BJ (cell line): ENCODE results near the gene FAM163A. TPM values are rescaled to one million over a fixed set of nuclear protein-coding genes. Genes with fewer than 3 reads are reported as not detected.

Experiments
- CTCF ChIA-PET: fragments of 350-600 bp; formaldehyde crosslinking; extraction: SDS; loops from one replicate; lab custom pipeline; 2021; ENCODE audit warnings: antibody characterized with exemption, inconsistent platforms; lab: Yijun Ruan, JAX
- POLR2A ChIA-PET: fragments of 300-600 bp; sonication (Branson Sonifier 250); formaldehyde crosslinking; extraction: SDS; loops from one replicate; lab custom pipeline; 2021; ENCODE audit warnings: antibody characterized with exemption; lab: Charles Lee
- DNase-seq: peaks from one replicate; pipeline ENCODE4 v3.0.0-alpha.2; 2011; ENCODE audit warnings: low read depth
- H3K27me3 ChIP-seq: 2 replicates; pipeline ENCODE4 v1.6.0; 2011; ENCODE audit warnings: low read length; ENCODE audit not compliant: control insufficient read depth, insufficient read depth
- H3K36me3 ChIP-seq: 2 replicates; pipeline ENCODE4 v1.5.1; 2011; ENCODE audit warnings: low read length; ENCODE audit not compliant: control insufficient read depth, insufficient read depth
- H3K4me3 ChIP-seq: 2 replicates; pipeline ENCODE4 v1.5.1; 2011; ENCODE audit warnings: low read depth, mild to moderate bottlenecking, control low read depth, low read length
- polyA plus RNA-seq: library from polyadenylated mRNA; depleted of rRNA; stranded (reverse); fragments of >200 nt; gene quantifications from 2 replicates; pipeline ENCODE4 v1.2.3, GENCODE V29; 2011
- TF ChIP-seq, protein P1 (sequence below): IDR thresholded peaks from 2 replicates; pipeline ENCODE4 v1.5.1; 2011; ENCODE audit warnings: low read depth, mild to moderate bottlenecking, control low read depth, inconsistent platforms, low read length, moderate library complexity; ENCODE audit not compliant: insufficient read depth

Gene FAM163A
- polyA plus RNA-seq, 1 experiment, result not detected

DNA sequence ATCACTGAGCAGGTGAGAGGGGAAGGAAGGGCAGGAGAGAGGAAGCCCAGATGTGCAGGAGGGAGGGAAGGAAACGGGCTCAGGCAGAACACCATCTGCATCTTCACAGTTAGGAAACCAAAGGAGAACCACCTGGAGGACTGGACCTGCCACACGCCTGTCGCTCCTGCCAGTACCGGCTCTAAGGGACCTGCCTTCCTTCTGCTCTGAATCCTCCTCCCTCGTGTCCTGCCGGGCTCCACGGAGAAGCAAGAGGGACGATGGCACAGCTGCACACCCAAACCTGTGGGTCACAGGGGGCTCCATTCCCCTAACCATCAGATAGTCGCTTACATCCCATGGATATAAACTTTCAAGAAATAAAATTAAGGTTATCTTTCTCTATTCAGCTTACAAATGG is 78.4 kb downstream of the FAM163A start:
- no peak overlapping the region for H3K4me3 ChIP-seq
- TF ChIP-seq, protein P1, sequence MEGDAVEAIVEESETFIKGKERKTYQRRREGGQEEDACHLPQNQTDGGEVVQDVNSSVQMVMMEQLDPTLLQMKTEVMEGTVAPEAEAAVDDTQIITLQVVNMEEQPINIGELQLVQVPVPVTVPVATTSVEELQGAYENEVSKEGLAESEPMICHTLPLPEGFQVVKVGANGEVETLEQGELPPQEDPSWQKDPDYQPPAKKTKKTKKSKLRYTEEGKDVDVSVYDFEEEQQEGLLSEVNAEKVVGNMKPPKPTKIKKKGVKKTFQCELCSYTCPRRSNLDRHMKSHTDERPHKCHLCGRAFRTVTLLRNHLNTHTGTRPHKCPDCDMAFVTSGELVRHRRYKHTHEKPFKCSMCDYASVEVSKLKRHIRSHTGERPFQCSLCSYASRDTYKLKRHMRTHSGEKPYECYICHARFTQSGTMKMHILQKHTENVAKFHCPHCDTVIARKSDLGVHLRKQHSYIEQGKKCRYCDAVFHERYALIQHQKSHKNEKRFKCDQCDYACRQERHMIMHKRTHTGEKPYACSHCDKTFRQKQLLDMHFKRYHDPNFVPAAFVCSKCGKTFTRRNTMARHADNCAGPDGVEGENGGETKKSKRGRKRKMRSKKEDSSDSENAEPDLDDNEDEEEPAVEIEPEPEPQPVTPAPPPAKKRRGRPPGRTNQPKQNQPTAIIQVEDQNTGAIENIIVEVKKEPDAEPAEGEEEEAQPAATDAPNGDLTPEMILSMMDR, result no peak
- DNase-seq, result no peak
- ChIA-PET CTCF (interaction anchor here (0.9 to 6.2 kb wide), 4 partner anchors 10 to 115 kb away, joined by 3 to 60 read pairs (median 4); no protein-coding TSS in a partner anchor), POLR2A (no interaction called here)
- H3K27me3 ChIP-seq, result no peaks in the 10 kb centered on the region; the same call in 1 of the 2 replicates
- H3K36me3 ChIP-seq, result no peaks in the 10 kb centered on the region

DNA sequence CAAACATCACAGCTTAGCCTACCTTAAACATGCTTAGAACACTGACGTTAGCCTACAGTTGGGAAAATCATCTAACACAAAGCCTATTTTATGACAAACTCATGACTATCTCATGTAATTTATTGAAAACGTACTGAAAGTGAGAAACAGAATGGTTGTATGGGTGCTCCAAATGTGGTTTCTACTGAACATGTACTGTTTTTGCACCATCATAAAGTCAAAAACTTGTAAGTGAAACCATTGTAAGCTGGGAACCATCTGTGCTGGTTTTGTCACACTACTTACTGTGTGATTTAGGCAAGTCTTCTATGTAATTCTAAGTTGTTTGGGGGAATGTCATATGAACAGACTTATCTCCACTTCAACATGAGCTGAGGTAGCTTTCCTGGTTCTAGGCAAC is 79.0 kb downstream of the FAM163A start:
- TF ChIP-seq, protein P1, result no peak
- CTCF ChIA-PET, result interaction anchor here (0.9 to 6.2 kb wide), 5 partner anchors 7 to 116 kb away, joined by 3 to 60 read pairs (median 4); no protein-coding TSS in a partner anchor

DNA sequence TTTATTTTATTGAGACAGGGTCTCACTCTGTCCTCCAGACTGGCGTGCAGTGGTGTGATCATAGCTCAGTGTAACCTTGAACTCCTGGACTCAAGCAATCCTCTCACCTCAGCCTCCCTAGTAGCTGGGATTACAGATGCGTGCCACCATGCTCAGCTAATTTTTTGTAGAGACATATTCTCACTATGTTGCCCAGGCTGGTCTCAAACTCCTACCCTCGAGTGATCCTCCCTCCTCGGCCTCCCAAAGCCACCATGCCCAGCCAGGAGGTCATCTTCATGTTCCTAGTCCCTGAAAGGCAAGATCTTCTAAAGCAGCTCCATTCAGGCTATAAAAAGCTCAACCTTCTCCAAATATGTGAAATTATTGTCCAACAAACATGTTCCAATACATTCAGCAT is 80.6 kb downstream of the FAM163A start:
- no peak overlapping the region for H3K4me3 ChIP-seq
- H3K36me3 ChIP-seq, result no peaks in the 10 kb centered on the region
- no peak for DNase-seq
- CTCF ChIA-PET, result interaction anchor here (0.8 to 4.0 kb wide), 4 partner anchors 9 to 117 kb away, joined by 3 to 15 read pairs (median 4); no protein-coding TSS in a partner anchor
- POLR2A ChIA-PET, result no interaction called here
- TF ChIP-seq, protein P1, result no peak
- no peaks in the 10 kb centered on the region; the same call in 1 of the 2 replicates for H3K27me3 ChIP-seq

More for the DNA sequence above, 79.0 kb downstream of the FAM163A start:
- no peak for DNase-seq
- H3K4me3 ChIP-seq, result no peak overlapping the region
- H3K36me3 ChIP-seq, result no peaks in the 10 kb centered on the region
- POLR2A ChIA-PET, result no interaction called here
- no peaks in the 10 kb centered on the region; the same call in 1 of the 2 replicates for H3K27me3 ChIP-seq

- Histone ChIP-seq H3K27me3 (peaks cover 2% of the 10 kb centered on the region; the same call in 1 of the 2 replicates), H3K36me3 (no peaks in the 10 kb centered on the region), H3K4me3 (no peak overlapping the region)
- DNase-seq, result no peak
- TF ChIP-seq, protein P1, result no peak
- ChIA-PET CTCF (interaction anchor here (0.8 to 4.0 kb wide), 4 partner anchors 9 to 118 kb away, joined by 3 to 15 read pairs (median 4); no protein-coding TSS in a partner anchor), POLR2A (no interaction called here)
Observed at GRCh38 chr1:179824265-179824664, 81.2 kb downstream of the FAM163A start.

DNA sequence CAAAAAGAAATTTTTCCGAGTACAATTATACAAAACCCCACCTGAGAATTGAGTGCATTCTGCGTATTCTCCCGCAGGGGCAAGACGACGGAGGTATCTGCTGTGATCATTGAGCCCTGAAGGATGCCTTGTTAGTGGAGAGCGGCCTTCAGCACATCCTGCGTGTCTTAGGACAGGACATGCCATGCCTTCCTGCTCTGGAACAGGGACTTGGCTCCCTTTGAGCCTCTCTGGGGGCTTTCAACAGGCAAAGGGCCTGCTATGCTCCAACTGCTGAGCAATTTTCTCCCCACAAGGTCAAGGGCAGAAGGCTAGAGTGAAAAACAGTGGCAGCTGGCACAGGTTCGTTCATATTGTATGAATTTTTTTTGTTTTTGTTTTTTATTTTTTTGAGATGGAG is 82.1 kb downstream of the FAM163A start:
- Histone ChIP-seq H3K4me3 (no peak overlapping the region), H3K27me3 (peaks cover 2% of the 10 kb centered on the region; the same call in 1 of the 2 replicates), H3K36me3 (no peaks in the 10 kb centered on the region)
- ChIA-PET CTCF (interaction anchor here (4.0 kb wide), 1 partner anchor 10 kb away, joined by 15 read pairs; no protein-coding TSS in a partner anchor), POLR2A (no interaction called here)
- no peak for DNase-seq
- TF ChIP-seq, protein P1, result no peak
